NAMALWA (cell line): ENCODE measurements around the gene PRMT6.
"Not testable (repeated sequence)": the region's sequence is repeated elsewhere in the genome, so short reads cannot be mapped to it uniquely, and the experiment has no call there.

Experiments
- DNase-seq: peaks from one replicate; pipeline ENCODE4 v3.0.0-alpha.2; 2015; ENCODE audit warnings: low spot score

PRMT6 gene

GRCh38 chr1:107093395-107093794, 36.9 kb downstream of the PRMT6 start:
- DNase-seq, result not testable (repeated sequence)

DNA sequence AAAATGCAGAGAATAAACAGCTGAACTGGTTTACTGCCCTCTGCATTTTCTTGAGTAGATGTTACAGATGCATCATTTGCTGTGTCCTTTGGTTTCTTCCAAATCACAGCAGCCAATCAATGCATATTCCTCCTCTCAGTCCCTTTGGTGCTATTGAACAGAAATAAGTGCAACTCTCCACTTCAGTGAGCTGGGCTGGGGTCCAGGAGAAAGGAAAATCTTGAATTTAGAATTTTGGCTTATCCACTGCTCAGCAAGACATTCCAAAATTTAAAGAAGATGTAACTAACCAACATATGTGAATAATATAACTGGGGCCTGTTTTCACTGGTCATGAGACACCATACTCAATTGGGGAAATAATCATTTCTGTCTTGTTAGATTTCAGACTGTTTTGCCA, 39.2 kb downstream of the PRMT6 start:
- DNase-seq, result no peak

DNA sequence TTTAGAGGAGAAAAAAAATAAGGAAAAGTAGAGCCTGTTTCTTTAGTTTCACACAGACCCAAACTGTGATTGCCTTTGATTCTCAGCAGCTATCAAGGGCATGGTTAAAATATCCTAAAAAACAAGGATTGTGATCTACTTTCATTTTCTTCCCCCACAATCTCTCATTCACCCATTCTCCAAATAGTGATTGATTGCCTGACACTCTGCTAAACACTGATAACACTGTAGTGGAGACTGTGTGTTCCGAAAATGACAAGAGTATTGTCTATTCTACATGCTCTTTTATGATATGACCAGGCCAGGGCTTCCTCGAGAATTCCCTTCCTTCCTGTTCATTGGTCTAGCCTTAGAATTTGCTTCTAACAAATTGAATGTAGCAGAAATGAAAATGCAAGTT, 40.2 kb downstream of the PRMT6 start:
- no peak for DNase-seq

GRCh38 chr1:107098961-107099360, 42.5 kb downstream of the PRMT6 start:
- no peak for DNase-seq

DNA sequence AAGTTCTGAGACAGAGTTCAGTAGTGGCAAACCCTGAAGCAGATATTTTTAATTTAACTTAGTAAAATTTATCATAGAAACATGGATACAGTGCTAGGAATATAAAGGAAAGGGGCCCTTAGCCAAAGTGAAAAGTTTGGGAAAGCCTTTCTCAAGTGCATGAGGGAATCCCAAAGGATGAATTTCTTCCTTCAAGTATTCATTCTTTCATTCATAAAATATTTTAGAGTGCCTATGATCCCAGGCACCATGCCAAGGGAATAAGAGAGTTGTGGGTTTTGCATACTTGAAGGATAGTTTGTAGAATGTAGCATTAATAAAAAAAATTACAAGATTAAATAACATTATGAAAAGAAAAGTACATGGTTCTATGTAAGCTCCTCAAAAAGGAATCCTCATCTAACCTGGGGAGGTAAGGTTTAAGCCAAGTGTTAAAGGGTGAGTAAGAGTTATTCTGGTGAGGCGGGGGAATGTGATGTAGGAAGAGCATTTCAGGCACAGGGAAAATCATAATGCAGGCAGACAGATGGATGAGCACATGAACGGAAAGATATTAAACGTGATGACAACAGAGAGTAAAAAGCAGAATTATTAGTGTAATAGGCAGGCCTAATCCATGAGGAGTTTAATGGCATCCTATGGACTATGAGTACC, 44.0 kb downstream of the PRMT6 start:
- no peak for DNase-seq

GRCh38 chr1:107105914-107106313, 49.4 kb downstream of the PRMT6 start:
- no peak for DNase-seq
